NCI-H1436 (cell line): ENCODE measurements around the gene GATAD1.
"Not testable (repeated sequence)": the region's sequence is repeated elsewhere in the genome, so short reads cannot be mapped to it uniquely, and the experiment has no call there.

Experiments used
- DNase-seq: peaks from one replicate; lab custom pipeline; 2025; lab: John Stamatoyannopoulos, UW

The GATAD1 gene

DNA sequence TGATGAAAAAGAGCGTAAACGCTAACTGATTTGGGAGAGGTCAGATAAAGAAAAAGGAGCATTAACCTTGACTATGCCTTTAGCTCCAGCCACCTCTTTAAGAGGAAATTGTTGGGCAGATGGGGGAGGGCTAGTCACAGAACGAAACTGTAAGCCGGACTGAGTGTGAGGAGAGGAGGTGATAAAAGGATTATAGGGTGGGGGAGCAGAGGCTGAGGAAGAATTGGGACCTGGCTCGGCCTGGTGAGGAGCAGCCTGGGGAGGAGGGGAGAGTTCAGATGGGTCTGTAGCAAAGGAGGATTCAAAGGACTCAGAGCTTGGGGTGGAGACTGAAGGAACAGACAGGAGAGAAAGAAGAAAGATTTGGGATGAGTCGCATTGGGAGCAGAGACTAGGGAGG is 36.3 kb downstream of the GATAD1 start:
- not testable (repeated sequence) for DNase-seq

DNA sequence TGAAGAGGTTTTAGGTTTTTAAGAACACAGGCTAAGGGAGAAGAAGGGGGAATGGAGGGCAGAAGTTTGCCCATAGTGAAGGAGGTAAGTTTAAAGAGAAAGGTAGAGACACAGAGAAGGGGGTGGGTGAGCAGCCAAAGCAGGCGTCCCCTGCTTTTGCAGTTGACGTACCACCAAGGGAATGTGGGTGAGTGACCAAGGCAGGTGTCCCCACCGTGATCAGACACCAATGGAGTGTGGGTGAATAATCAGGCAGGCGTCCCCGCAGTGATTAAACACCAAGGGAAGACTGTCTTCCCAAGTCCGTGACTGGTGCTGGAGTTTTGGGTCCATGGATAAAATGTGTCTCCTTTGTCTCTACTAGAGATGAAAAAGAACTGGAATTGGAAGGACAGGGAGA is 36.9 kb downstream of the GATAD1 start:
- not testable (repeated sequence) for DNase-seq

DNA sequence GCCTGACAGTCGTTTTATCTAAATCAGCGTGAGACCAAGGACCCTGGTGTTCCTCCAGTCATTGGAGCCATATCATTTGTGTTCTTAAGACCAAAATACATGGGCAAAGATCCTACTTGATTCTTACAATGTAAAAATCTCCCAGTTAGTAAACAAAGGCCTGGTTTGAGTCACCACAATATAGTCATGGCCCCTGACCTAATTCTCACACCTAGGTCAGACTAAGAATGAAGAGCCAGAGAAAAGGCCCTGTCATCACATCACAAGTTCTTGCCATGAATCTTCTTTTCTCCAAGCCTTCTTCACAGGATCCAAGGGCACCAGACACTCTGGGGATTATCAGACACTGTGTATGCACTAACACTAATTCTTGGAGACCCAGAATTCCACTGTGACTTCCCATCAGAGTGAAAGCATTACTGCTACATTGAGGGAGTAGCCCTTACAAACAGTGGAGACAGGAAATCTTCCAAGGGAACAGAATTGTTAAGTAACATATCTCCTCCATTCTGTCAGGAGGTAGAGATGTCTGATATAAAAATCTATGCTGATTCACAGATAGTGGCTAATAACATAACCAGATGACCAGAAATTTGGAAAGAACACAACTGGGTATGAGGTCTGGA is 38.1 kb downstream of the GATAD1 start:
- no peak for DNase-seq

GRCh38 chr7:92485974-92486373 is 38.7 kb downstream of the GATAD1 start:
- DNase-seq: no peak

GRCh38 chr7:92487804-92488203 is 40.5 kb downstream of the GATAD1 start:
- DNase-seq: no peak

- no peak for DNase-seq
Observed at GRCh38 chr7:92489634-92490033, 42.4 kb downstream of the GATAD1 start.

DNA sequence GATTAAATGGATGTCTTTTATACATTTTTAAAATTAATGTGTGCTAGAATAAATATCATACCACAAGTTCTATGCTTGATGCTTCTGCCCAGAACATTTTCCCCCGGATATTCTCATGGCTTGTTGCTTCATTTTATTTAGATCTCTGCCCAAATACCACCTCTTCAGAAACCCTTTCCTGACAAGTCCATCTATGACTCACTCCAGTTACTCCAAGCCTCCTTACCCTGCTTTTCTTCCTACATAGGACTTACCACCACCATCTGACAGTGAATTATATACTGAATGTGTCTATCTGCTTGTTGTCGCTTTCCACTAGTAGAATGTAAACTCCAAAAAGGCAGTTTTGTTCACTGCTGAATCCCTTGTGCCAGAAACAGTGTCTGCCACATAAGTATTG is 49.6 kb downstream of the GATAD1 start:
- no peak for DNase-seq

DNA sequence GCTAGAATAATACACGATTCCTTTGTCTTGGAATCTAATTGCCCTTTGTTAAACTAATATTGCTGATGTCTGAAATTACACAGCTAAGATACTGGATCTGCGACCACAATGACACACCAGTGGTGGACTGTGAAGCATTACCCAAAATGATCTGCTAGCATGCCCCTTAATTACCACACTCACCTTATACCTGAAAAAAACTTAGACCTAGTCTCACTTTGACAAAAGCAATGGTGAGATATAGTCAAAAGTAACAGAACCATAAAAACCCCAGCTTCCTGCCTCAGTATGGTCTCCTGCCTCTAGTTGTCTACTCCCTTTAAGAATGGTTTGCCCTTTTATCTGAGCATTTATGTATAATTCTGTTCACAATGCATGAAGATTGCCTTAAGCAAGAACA is 51.3 kb downstream of the GATAD1 start:
- no peak for DNase-seq

- DNase-seq: no peak
Observed at GRCh38 chr7:92503767-92504166, 56.5 kb downstream of the GATAD1 start.

DNA sequence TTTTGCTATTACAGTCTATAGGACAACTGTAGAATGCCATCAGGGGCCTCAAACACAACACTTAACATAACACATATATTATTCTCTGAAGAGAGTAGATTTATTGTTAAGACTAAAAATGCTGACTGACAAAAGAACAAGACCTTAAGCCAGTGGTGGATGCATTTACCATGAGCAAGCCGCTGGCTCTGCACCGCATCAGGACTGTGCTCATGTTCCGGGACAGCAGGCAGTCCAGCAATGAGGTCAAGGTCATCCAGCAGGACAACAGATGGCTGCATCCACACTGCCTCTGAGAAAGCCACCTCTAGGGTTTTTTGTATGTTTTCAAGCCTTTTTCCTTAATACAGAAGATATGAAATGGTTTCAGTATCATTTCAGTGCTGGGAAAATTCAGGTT is 57.3 kb downstream of the GATAD1 start:
- no peak for DNase-seq

DNA sequence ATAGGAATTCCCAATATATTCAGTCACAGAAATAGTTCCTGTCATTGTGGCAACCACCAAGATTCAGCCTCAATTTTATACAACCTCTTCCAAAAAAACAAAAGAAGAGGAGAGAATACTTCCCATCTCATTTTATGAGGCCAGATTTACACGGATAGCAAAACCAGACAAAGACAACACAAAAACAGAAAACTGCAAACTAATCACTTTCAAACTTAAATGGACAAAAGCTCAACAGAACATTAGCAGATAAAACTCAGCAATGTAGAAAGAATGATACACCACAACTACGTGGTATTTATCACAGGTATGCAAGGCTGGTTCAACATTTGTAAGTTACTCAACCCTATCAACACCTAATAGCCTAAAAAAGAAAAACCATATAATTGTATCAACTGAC is 59.1 kb downstream of the GATAD1 start:
- no peak for DNase-seq

DNA sequence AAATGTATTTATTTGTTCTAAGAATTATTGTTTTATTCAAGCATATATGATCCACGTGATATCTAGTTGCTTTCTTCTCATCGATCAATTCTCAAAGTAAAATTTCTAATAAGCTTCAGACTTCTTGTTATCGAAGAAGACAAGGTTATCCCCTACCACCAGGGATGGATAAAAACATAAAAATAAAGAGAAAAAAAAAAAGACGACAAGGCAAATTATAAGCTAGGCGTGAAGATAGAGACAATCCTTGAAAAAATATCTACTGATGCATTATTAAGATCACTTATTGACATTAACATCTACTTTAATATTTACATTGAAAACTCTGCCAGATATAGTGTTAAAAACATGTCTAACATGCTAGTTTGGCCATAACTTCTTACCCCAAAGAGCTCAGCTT is 61.7 kb downstream of the GATAD1 start:
- no peak for DNase-seq
